RWPE2 (cell line): ENCODE measurements around the gene MACF1.

Source experiments
- ATAC-seq: fragments of 200-7000 bp; cut with Tn5 transposase; 3 replicates; pipeline ENCODE4 v1.9.1; 2021; ENCODE audit warnings: low read depth
- DNase-seq: peaks from one replicate; pipeline ENCODE4 v3.0.0-alpha.2; 2020; ENCODE audit warnings: low spot score
- H3K27ac ChIP-seq: fragments of 450-650 bp; 2 replicates; pipeline ENCODE4 v1.5.1; 2017; ENCODE audit warnings: mild to moderate bottlenecking; ENCODE audit not compliant: poor library complexity, severe bottlenecking
- H3K27me3 ChIP-seq: fragments of 250-450 bp; sonication (Bioruptor Pico); 2 replicates; pipeline ENCODE4 v1.5.1; 2021; ENCODE audit warnings: mild to moderate bottlenecking, moderate library complexity; ENCODE audit not compliant: insufficient read depth, poor library complexity, severe bottlenecking
- H3K36me3 ChIP-seq: fragments of 250-450 bp; sonication (Bioruptor Pico); 2 replicates; pipeline ENCODE4 v1.5.1; 2020; ENCODE audit warnings: low read depth, mild to moderate bottlenecking, moderate library complexity
- H3K4me1 ChIP-seq: fragments of 250-450 bp; sonication (Bioruptor Pico); 2 replicates; pipeline ENCODE4 v1.5.1; 2021; ENCODE audit warnings: mild to moderate bottlenecking, moderate library complexity; ENCODE audit not compliant: insufficient read depth, poor library complexity, severe bottlenecking
- H3K4me3 ChIP-seq: fragments of 250-450 bp; sonication (Bioruptor Pico); 2 replicates; pipeline ENCODE4 v1.5.1; 2021; ENCODE audit warnings: mild to moderate bottlenecking, moderate library complexity; ENCODE audit not compliant: severe bottlenecking
- H3K9me3 ChIP-seq: fragments of 250-450 bp; sonication (Bioruptor Pico); 2 replicates; pipeline ENCODE4 v1.5.1; 2021; ENCODE audit warnings: mild to moderate bottlenecking, moderate library complexity; ENCODE audit not compliant: severe bottlenecking
- CTCF ChIP-seq: fragments of 450-650 bp; IDR thresholded peaks from one replicate; pipeline ENCODE4 v1.5.1; 2017; ENCODE audit warnings: mild to moderate bottlenecking, moderate library complexity; ENCODE audit not compliant: poor library complexity, severe bottlenecking

Gene MACF1

DNA sequence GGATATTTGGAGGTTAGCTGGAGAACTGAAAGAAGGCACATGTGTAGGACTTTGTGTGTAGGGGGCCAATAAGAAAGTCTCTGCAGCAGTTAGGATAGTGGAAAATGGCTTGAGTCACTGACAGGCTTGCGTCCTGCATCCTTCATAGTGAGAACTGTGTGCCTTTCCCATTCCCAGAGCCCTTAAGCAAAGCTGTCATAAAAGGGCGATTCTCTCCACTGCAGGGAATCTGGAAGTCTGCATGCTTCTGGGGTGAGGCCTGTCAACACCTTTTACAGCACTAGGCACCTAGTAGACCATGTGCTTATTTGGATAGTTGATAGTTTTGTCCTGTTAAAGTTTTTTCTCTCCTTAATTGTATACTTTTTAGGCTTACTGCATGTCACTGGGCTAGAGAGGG is 39.4 kb upstream of the MACF1 start:
- H3K4me1 ChIP-seq: peaks cover 40% of the 10 kb centered on the region
- no peak for TF ChIP-seq CTCF
- no peaks in the 10 kb centered on the region for H3K27me3 ChIP-seq
- no peaks in the 10 kb centered on the region; the same call in 1 of the 2 replicates for H3K36me3 ChIP-seq
- peak; percentile 20; the same call in 1 of the 3 replicates for ATAC-seq
- H3K9me3 ChIP-seq: no peaks in the 10 kb centered on the region
- DNase-seq: no peak
- no peak overlapping the region for H3K4me3 ChIP-seq
- peak overlapping the region; percentile 98 for H3K27ac ChIP-seq

GRCh38 chr1:39165488-39165887 is 39.0 kb upstream of the MACF1 start:
- DNase-seq (no peak), ATAC-seq (no peak)
- no peak for TF ChIP-seq CTCF
- Histone ChIP-seq H3K27me3 (no peaks in the 10 kb centered on the region), H3K4me3 (no peak overlapping the region), H3K4me1 (peaks cover 40% of the 10 kb centered on the region), H3K27ac (peak overlapping the region; percentile 98), H3K9me3 (no peaks in the 10 kb centered on the region), H3K36me3 (no peaks in the 10 kb centered on the region; the same call in 1 of the 2 replicates)

GRCh38 chr1:39167632-39168209 is 36.8 kb upstream of the MACF1 start:
- Histone ChIP-seq H3K9me3 (no peaks in the 10 kb centered on the region), H3K4me3 (no peak overlapping the region), H3K27me3 (no peaks in the 10 kb centered on the region), H3K27ac (peak overlapping the region; percentile 98), H3K36me3 (no peaks in the 10 kb centered on the region), H3K4me1 (peaks cover 36% of the 10 kb centered on the region)
- DNase-seq (no peak), ATAC-seq (peak; percentile 79)
- no peak for TF ChIP-seq CTCF

DNA sequence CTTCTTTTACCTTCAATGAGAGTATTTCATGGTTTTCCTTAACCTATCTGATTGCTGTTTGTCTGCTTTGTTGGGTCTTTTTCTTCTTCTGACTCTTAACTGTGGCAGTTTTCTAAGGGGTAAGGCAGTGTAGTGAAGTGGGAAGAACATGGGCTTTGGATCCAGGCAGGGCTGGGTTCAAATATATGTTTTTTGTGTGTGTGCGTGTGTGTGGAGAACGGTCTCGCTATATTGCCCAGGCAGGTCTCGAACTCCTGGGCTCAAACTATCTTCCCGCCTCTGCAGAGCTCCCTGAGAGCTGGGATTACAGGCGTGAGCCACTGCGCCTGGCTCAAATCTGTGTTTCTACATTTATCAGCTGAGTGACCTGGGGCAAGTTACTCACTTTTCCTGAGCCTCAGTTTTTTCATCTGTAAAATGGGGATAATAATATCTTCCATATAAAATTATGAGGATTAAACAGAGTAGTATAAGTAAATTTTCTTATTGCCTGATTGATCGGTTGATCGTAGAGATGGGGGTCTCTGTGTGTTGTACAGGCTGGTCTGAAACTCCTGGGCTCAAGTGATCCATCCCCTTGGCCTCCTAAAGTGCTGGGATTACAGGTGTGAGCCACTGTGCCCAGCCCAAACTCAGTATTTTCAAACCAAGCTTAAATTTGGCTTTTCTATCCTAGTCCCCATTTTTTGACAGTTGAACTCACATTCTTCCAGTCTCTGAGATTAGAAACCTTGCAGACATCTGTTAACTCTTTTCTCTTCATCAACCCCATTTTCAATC is 36.0 kb upstream of the MACF1 start:
- TF ChIP-seq CTCF: no peak
- H3K4me3 ChIP-seq: no peak overlapping the region
- no peaks in the 10 kb centered on the region for H3K27me3 ChIP-seq
- peak overlapping the region; percentile 98 for H3K27ac ChIP-seq
- no peaks in the 10 kb centered on the region for H3K9me3 ChIP-seq
- no peak for DNase-seq
- H3K36me3 ChIP-seq: no peaks in the 10 kb centered on the region
- peaks cover 39% of the 10 kb centered on the region for H3K4me1 ChIP-seq
- ATAC-seq: no peak
